Activated B cell treated with CpG ODN at 0.5 μM for 24 hours (primary cell): Measurements from ENCODE around the gene EIF3I. TPM values are rescaled to one million over a fixed set of nuclear protein-coding genes. Genes with fewer than 3 reads are reported as not detected.

ENCODE experiments used
- ATAC-seq: fragments of 200-7000 bp; cut with Tn5 transposase; one replicate; pipeline ENCODE4 v1.10.0; 2021; ENCODE audit warnings: low read depth, mild to moderate bottlenecking, moderate library complexity
- CTCF ChIA-PET: fragments of 350-600 bp; sonication (Branson Sonifier 250); formaldehyde crosslinking; loops from one replicate; lab custom pipeline; 2021; ENCODE audit warnings: antibody characterized with exemption; lab: Charles Lee
- POLR2A ChIA-PET: fragments of 350-600 bp; sonication (Branson Sonifier 250); formaldehyde crosslinking; loops from one replicate; lab custom pipeline; 2021; ENCODE audit warnings: antibody characterized with exemption; lab: Charles Lee
- DNase-seq: peaks from one replicate; pipeline ENCODE4 v3.0.0; 2022
- H3K27ac Mint-ChIP-seq: one replicate; pipeline ENCODE4 v1.8.0; 2020; ENCODE audit warnings: mixed read lengths
- H3K27me3 Mint-ChIP-seq: one replicate; pipeline ENCODE4 v1.8.0; 2021; ENCODE audit warnings: mixed read lengths
- H3K36me3 Mint-ChIP-seq: one replicate; pipeline ENCODE4 v1.8.0; 2021; ENCODE audit warnings: low read depth, mixed read lengths
- H3K4me1 Mint-ChIP-seq: one replicate; pipeline ENCODE4 v1.8.0; 2021; ENCODE audit warnings: mixed read lengths
- H3K4me3 Mint-ChIP-seq: one replicate; pipeline ENCODE4 v1.8.0; 2020; ENCODE audit warnings: mild to moderate bottlenecking, mixed read lengths
- H3K9me3 Mint-ChIP-seq: one replicate; pipeline ENCODE4 v1.8.0; 2020; ENCODE audit warnings: mixed read lengths
- CTCF ChIP-seq: fragments of 200-600 bp; IDR thresholded peaks from one replicate; pipeline ENCODE4 v1.8.0; 2022; ENCODE audit warnings: antibody characterized with exemption, mild to moderate bottlenecking
- intact Hi-C: fragments of 100-400 bp; cut with micrococcal nuclease; formaldehyde crosslinking; loops from one replicate; pipeline ENCODE4 v1.15.1; 2024
- total RNA-seq: library from RNA; stranded (reverse); gene quantifications from 2 replicates; pipeline ENCODE4 v1.2.3, GENCODE V29; 2022

The EIF3I gene
- total RNA-seq, 1 donor from 2014 or later = 196 TPM

- peaks cover 59% of the 10 kb centered on the region for H3K4me1 Mint-ChIP-seq
- H3K27me3 Mint-ChIP-seq = no peaks in the 10 kb centered on the region
- peaks cover 15% of the 10 kb centered on the region for H3K36me3 Mint-ChIP-seq
- ChIA-PET CTCF (interaction anchor here (0.7 to 2.7 kb wide), 2 partner anchors 8 to 12 kb away, joined by 4 to 15 read pairs; no protein-coding TSS in a partner anchor), POLR2A (interaction anchor here (0.7 to 4.6 kb wide), 3 partner anchors 13 to 135 kb away, joined by 5 to 18 read pairs (median 8); partner anchors contain the start of genes EIF3I, KPNA6, TMEM234 and TMEM39B)
- TF ChIP-seq CTCF = no peak
- peak overlapping the region; percentile 24 for H3K27ac Mint-ChIP-seq
- DNase-seq (no peak), ATAC-seq (peak; percentile 59)
- H3K4me3 Mint-ChIP-seq = peak overlapping the region; percentile 35
- intact Hi-C loops = loop anchor here (1.0 kb wide), 1 partner anchor 14 kb away; the partner anchor contains the start of genes EIF3I and TMEM234
- H3K9me3 Mint-ChIP-seq = no peaks in the 10 kb centered on the region
Observed at GRCh38 chr1:32208469-32208868, 13.7 kb upstream of the EIF3I start.

- no peaks in the 10 kb centered on the region for H3K9me3 Mint-ChIP-seq
- intact Hi-C loops = loop anchor here (1.0 kb wide), 1 partner anchor 13 kb away; the partner anchor contains the start of genes EIF3I and TMEM234
- H3K27ac Mint-ChIP-seq = peak within 1 kb of the TSS; percentile 24
- TF ChIP-seq CTCF = no peak
- peak within 1 kb of the TSS; percentile 35 for H3K4me3 Mint-ChIP-seq
- ATAC-seq = peak; percentile 9
- ChIA-PET CTCF (interaction anchor here (0.7 kb wide), 1 partner anchor 12 kb away, joined by 4 read pairs; no protein-coding TSS in a partner anchor), POLR2A (interaction anchor here (1.5 to 4.6 kb wide), 2 partner anchors 12 to 136 kb away, joined by 8 to 18 read pairs; partner anchors contain the start of genes EIF3I, TMEM234 and TMEM39B)
- H3K27me3 Mint-ChIP-seq = no peaks in the 10 kb centered on the region
- H3K36me3 Mint-ChIP-seq = peaks cover 11% of the 10 kb centered on the region
- no peak for DNase-seq
- H3K4me1 Mint-ChIP-seq = peaks cover 56% of the 10 kb centered on the region
Observed at GRCh38 chr1:32208891-32209328, 13.3 kb upstream of the EIF3I start, which contains the start of gene DCDC2B. Gene DCDC2B (plus strand): TSS chr1:32209089. CDS start chr1:32209094, 5 bp downstream.

- Mint-ChIP-seq H3K9me3 (no peaks in the 10 kb centered on the region), H3K4me3 (no peak overlapping the region), H3K4me1 (peaks cover 21% of the 10 kb centered on the region), H3K27me3 (no peaks in the 10 kb centered on the region), H3K36me3 (peaks cover 48% of the 10 kb centered on the region), H3K27ac (no peak overlapping the region)
- ChIA-PET POLR2A (interaction anchor here (0.6 to 3.3 kb wide), 15 partner anchors 9 to 1166 kb away, joined by 3 to 26 read pairs (median 7); partner anchors contain the start of genes BSDC1, CCDC28B, HDAC1 and IQCC), CTCF (interaction anchor here (0.6 to 5.3 kb wide), 39 partner anchors 9 to 200 kb away, joined by 3 to 51 read pairs (median 4); partner anchors contain the start of genes BSDC1, CCDC28B, FAM167B and FAM229A)
- intact Hi-C loops = loop anchor here (1.0 to 5.0 kb wide), 5 partner anchors 11 to 198 kb away; partner anchors contain the start of genes FAM229A, IQCC and TSSK3
- peak; percentile 44 for TF ChIP-seq CTCF
- DNase-seq (no peak), ATAC-seq (peak; percentile 93)
Observed at GRCh38 chr1:32215629-32216480, 6.4 kb upstream of the EIF3I start.

GRCh38 chr1:32216566-32216965 is 5.6 kb upstream of the EIF3I start:
- intact Hi-C loops = loop anchor here (5.0 kb wide), 1 partner anchor 146 kb away; the partner anchor contains the start of genes FAM229A and TSSK3
- Mint-ChIP-seq H3K27ac (no peak overlapping the region), H3K4me3 (no peak overlapping the region), H3K9me3 (no peaks in the 10 kb centered on the region), H3K27me3 (no peaks in the 10 kb centered on the region), H3K36me3 (peaks cover 51% of the 10 kb centered on the region), H3K4me1 (peaks cover 28% of the 10 kb centered on the region)
- DNase-seq (no peak), ATAC-seq (no peak)
- ChIA-PET CTCF (interaction anchor here (0.7 to 5.3 kb wide), 20 partner anchors 9 to 198 kb away, joined by 3 to 51 read pairs (median 6); partner anchors contain the start of genes BSDC1, CCDC28B, FAM167B and MARCKSL1), POLR2A (interaction anchor here (0.6 to 3.3 kb wide), 11 partner anchors 9 to 178 kb away, joined by 3 to 26 read pairs (median 9); partner anchors contain the start of genes BSDC1, CCDC28B, HDAC1 and MARCKSL1)
- TF ChIP-seq CTCF = no peak
